Uterus (tissue), 2 donors: ENCODE results near the gene EML5.

Source experiments
- CTCF ChIP-seq, 4 experiments: fragments of 200-600 bp in 2 of 4; fragments of 450-650 bp in 2 of 4; sonication (generic) in 2 of 4; IDR thresholded peaks; one replicate each; pipeline ENCODE4 v1.5.1; 2016 to 2019; ENCODE audit warnings: antibody characterized with exemption in 4 of 4, mild to moderate bottlenecking in 2 of 4, moderate library complexity in 1 of 4
- POLR2A ChIP-seq, 2 donors: fragments of 450-650 bp; IDR thresholded peaks; one replicate each; pipeline ENCODE4 v1.6.1; 2016; ENCODE audit warnings: antibody characterized with exemption in 2 of 2, mild to moderate bottlenecking in 1 of 2, moderate library complexity in 1 of 2

GRCh38 chr14:88597038-88597437 is 195.7 kb downstream of the EML5 start:
- TF ChIP-seq CTCF (IDR thresholded peaks at IDR 0.05) = no peak
- TF ChIP-seq POLR2A (IDR thresholded peaks at IDR 0.05) = no peak
